ENCODE results near the gene MAPT.

GRCh38 chr17:45965812-45966211, 71.5 kb downstream of the MAPT start:
- TF ChIP-seq CREM (IDR thresholded peaks at IDR 0.05) = no peak
- no peak for TF ChIP-seq CREM (CRISPR knock-in tag; IDR thresholded peaks at IDR 0.05)
- no peak for TF ChIP-seq ZNF274 (CRISPR knock-in tag; IDR thresholded peaks at IDR 0.05)
- no peak for TF ChIP-seq ZNF275 (CRISPR knock-in tag; IDR thresholded peaks at IDR 0.05; ENCODE audit: borderline replicate concordance)
- no peak for TF ChIP-seq MAX (IDR thresholded peaks at IDR 0.05)
- TF ChIP-seq EP300 (IDR thresholded peaks at IDR 0.05; ENCODE audit: low read depth in 2 of 2, low read length in 2 of 2) = no peak
- TF ChIP-seq EP300 (CRISPR knock-in tag; IDR thresholded peaks at IDR 0.05; ENCODE audit: borderline replicate concordance) = no peak

Measured in HepG2 (cell line).